ENCODE results near the gene LCK. TPM values are rescaled to one million over a fixed set of nuclear protein-coding genes. Genes with fewer than 3 reads are reported as not detected.

LCK gene
- total RNA-seq, 1 experiment from 2014 or later, result 37.6 TPM

DNA sequence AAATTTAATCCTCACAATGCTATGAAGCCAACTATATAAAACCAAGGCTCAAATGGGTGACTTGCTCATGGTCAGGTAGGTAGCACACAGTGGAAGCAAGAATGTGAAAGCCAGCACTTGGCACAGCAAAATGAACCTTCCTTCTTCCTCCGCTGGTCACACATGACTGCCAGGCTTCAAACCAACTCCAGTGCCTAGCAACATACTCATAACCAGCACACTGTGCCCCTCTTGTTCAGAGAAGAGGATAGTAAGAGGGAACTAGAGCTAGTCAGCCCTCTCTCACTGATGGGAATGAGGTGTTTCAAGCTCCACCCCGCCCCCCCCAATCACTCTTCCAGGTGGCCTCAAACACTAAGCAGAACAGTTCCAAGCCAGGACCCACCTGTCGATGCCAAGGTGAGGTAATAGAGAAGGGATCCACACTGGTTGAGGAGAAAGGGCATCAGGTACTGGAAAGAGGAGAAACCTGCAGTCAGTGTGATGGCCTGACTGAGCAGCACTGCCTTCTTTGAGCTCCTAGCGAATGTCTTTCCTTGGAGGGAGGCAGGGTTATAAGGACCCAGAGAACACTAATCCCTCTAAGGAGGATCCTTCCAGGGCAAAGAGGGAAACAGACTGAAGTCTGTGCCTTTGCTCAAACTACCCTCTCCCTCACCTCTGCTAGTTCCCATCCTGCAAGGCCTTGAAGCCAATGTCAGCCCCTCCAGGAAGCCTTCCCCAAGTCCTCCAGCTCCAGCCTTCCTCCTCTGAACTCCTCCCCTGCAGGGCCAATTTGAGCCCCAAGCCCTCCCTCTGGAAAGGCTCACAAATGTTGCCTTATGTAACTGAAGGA, 30.1 kb upstream of the LCK start:
- Histone ChIP-seq H3T11ph (ENCODE audit: low read length) (no peak overlapping the region), H3K27me3 (ENCODE audit: insufficient read depth, low read length) (no peaks in the 10 kb centered on the region), H3K27ac (ENCODE audit: insufficient read length, low read depth, low read length) (no peak overlapping the region), H3K4me2 (ENCODE audit: insufficient read depth, insufficient read length, low read length) (peak overlapping the region; percentile 79), H3K14ac (ENCODE audit: insufficient read depth, low read length) (no peak overlapping the region), H3K79me2 (ENCODE audit: insufficient read depth, low read length) (peaks cover 3% of the 10 kb centered on the region; the same call in 1 of the 2 replicates), H4K91ac (ENCODE audit: insufficient read length, low read depth, low read length) (no peak overlapping the region), H3K4me1 (ENCODE audit: insufficient read depth, low read length) (peaks cover 7% of the 10 kb centered on the region; the same call in 1 of the 2 replicates), H4K20me1 (ENCODE audit: control insufficient read depth, insufficient read depth, insufficient read length) (no peaks in the 10 kb centered on the region), H3K4ac (ENCODE audit: low read depth, low read length) (no peak overlapping the region), H2BK20ac (ENCODE audit: low read depth, low read length, poor library complexity, severe bottlenecking) (no peak overlapping the region), H2BK12ac (ENCODE audit: insufficient read length, low read depth, low read length) (no peak overlapping the region), H2BK15ac (ENCODE audit: low read depth, low read length) (no peak overlapping the region), H3K23ac (ENCODE audit: insufficient read length, low read depth, low read length) (no peak overlapping the region), H2AK5ac (ENCODE audit: insufficient read length, low read length) (no peak overlapping the region), H3K23me2 (ENCODE audit: insufficient read length, low read depth, low read length, poor library complexity, severe bottlenecking) (peaks cover 7% of the 10 kb centered on the region), H3K9ac (ENCODE audit: extremely low read depth, insufficient read length, low read length) (peak overlapping the region; percentile 35), H3K18ac (ENCODE audit: insufficient read length, low read depth, low read length) (no peak overlapping the region), H3K9me3 (ENCODE audit: control insufficient read depth, low read depth, low read length) (no peaks in the 10 kb centered on the region), H3K79me1 (ENCODE audit: insufficient read depth, low read depth, low read length, poor library complexity, severe bottlenecking) (no peaks in the 10 kb centered on the region), H4K8ac (replicated peaks; ENCODE audit: insufficient read length, low read depth, low read length) (no peak overlapping the region), H4K5ac (ENCODE audit: insufficient read length, low read depth, low read length) (no peak overlapping the region), H2AFZ (ENCODE audit: low read length) (no peak overlapping the region), H2BK120ac (ENCODE audit: low read depth, low read length, poor library complexity, severe bottlenecking) (no peak overlapping the region), H2BK5ac (ENCODE audit: insufficient read length, low read length) (no peak overlapping the region), H3K56ac (ENCODE audit: insufficient read length, low read depth, low read length) (no peak overlapping the region)
- peaks cover 21 to 45% (median 37%) of the 10 kb centered on the region in 3 experiments for H3K36me3 Mint-ChIP-seq (ENCODE audit: insufficient read depth in 1 of 3, low read depth in 3 of 3)
- no peaks in the 10 kb centered on the region for H3K9me3 Mint-ChIP-seq
- DNase-seq, result no peak
- H3K27ac Mint-ChIP-seq, result peak overlapping the region; percentile 83 to 99 (median 93); a peak in 6 of 7 replicates
- H3K4me3 Mint-ChIP-seq, result peak overlapping the region; percentile 98
- H3K4me1 Mint-ChIP-seq, result peaks cover 17 to 25% of the 10 kb centered on the region in 2 experiments
- no CpG with 5 or more reads among the region's 4 CpGs for WGBS (ENCODE audit: extremely low coverage, insufficient read length, low lambda C conversion rate)
- no peaks in the 10 kb centered on the region for H3K27me3 Mint-ChIP-seq (ENCODE audit: low read depth)
- TF ChIP-seq, protein P1, sequence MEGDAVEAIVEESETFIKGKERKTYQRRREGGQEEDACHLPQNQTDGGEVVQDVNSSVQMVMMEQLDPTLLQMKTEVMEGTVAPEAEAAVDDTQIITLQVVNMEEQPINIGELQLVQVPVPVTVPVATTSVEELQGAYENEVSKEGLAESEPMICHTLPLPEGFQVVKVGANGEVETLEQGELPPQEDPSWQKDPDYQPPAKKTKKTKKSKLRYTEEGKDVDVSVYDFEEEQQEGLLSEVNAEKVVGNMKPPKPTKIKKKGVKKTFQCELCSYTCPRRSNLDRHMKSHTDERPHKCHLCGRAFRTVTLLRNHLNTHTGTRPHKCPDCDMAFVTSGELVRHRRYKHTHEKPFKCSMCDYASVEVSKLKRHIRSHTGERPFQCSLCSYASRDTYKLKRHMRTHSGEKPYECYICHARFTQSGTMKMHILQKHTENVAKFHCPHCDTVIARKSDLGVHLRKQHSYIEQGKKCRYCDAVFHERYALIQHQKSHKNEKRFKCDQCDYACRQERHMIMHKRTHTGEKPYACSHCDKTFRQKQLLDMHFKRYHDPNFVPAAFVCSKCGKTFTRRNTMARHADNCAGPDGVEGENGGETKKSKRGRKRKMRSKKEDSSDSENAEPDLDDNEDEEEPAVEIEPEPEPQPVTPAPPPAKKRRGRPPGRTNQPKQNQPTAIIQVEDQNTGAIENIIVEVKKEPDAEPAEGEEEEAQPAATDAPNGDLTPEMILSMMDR (conservative IDR thresholded peaks at IDR 0.05), result no peak

Measured in H9 (cell line).